GM12878 (cell line): Measurements from ENCODE around the gene SIK3. TPM values are rescaled to one million over a fixed set of nuclear protein-coding genes. Genes with fewer than 3 reads are reported as not detected.

Source experiments
- ATAC-seq: fragments of 200-7000 bp; cut with Tn5 transposase; 3 replicates; pipeline ENCODE4 v1.9.1; 2020; ENCODE audit warnings: mild to moderate bottlenecking, moderate library complexity
- BruUV-seq: library from RNA; stranded (reverse); fragments of 400-500 nt; replicated peaks from 2 replicates; lab custom pipeline; 2021; lab: Mats Ljungman, UMichigan
- CTCF ChIA-PET: fragments of 300-600 bp; sonication (Branson Sonifier 250); formaldehyde crosslinking; extraction: SDS; loops from one replicate; lab custom pipeline; 2021; ENCODE audit warnings: inconsistent platforms; lab: Yijun Ruan, JAX
- POLR2A ChIA-PET: fragments of 350-600 bp; formaldehyde crosslinking; extraction: SDS; loops from one replicate; lab custom pipeline; 2021; ENCODE audit warnings: inconsistent platforms; lab: Charles Lee
- RAD21 ChIA-PET: fragments of 300-600 bp; sonication (Branson Sonifier 250); formaldehyde crosslinking; loops from one replicate; lab custom pipeline; 2023; ENCODE audit warnings: antibody characterized with exemption; ENCODE audit not compliant: unreplicated experiment; lab: Charles Lee
- SMC1A ChIA-PET: fragments of 300-600 bp; sonication (Branson Sonifier 250); formaldehyde crosslinking; loops from one replicate; lab custom pipeline; 2023; ENCODE audit not compliant: unreplicated experiment, uncharacterized antibody; lab: Charles Lee
- DNase-seq: peaks from one replicate; pipeline ENCODE4 v3.0.0-alpha.2; 2011; ENCODE audit warnings: low read depth, low spot score
- FAIRE-seq: peaks from 3 replicates; lab custom pipeline; 2011; peaks lifted over from hg19 to GRCh38; lab: Jason Lieb, UNC
- H2AFZ ChIP-seq: 2 replicates; pipeline ENCODE4 v1.6.0; 2011; ENCODE audit warnings: low read depth, low read length, control low read depth; ENCODE audit not compliant: control insufficient read depth
- H3K27ac ChIP-seq: 2 replicates; pipeline ENCODE4 v1.5.1; 2011; ENCODE audit warnings: control low read depth; ENCODE audit not compliant: control insufficient read depth, insufficient read depth
- H3K27me3 ChIP-seq, 2 experiments: replicated peaks in 1 of 2; 2 replicates each; pipeline versions ENCODE4 v1.6.0 to v1.6.1; 2011; ENCODE audit warnings: low read length in 1 of 2; ENCODE audit not compliant: control insufficient read depth in 2 of 2, insufficient read depth in 2 of 2
- H3K36me3 ChIP-seq, 2 experiments: 2 replicates each; pipeline ENCODE4 v1.5.1; 2011; ENCODE audit warnings: low read length in 1 of 2; ENCODE audit not compliant: control insufficient read depth in 2 of 2, insufficient read depth in 2 of 2
- H3K4me1 ChIP-seq: 2 replicates; pipeline ENCODE4 v1.6.1; 2011; ENCODE audit warnings: mild to moderate bottlenecking, low read length, moderate library complexity, mixed read lengths; ENCODE audit not compliant: control insufficient read depth, insufficient read depth
- H3K4me2 ChIP-seq: 2 replicates; pipeline ENCODE4 v1.6.0; 2011; ENCODE audit warnings: control low read depth; ENCODE audit not compliant: control insufficient read depth, insufficient read depth
- H3K4me3 ChIP-seq: fragments of 200-600 bp; sonication (generic); 2 replicates; pipeline ENCODE4 v1.5.1; 2016
- H3K79me2 ChIP-seq: 2 replicates; pipeline ENCODE4 v1.6.0; 2011; ENCODE audit warnings: low read length; ENCODE audit not compliant: control insufficient read depth, insufficient read depth
- H3K9ac ChIP-seq: 2 replicates; pipeline ENCODE4 v1.8.0; 2011; ENCODE audit warnings: low read length, control low read depth, mixed read lengths; ENCODE audit not compliant: control insufficient read depth, insufficient read depth
- H3K9me3 ChIP-seq: replicated peaks from 3 replicates; pipeline ENCODE4 v1.5.1; 2011; ENCODE audit warnings: mild to moderate bottlenecking, low read length; ENCODE audit not compliant: control insufficient read depth, insufficient read depth
- H4K20me1 ChIP-seq: 2 replicates; pipeline ENCODE4 v1.6.0; 2011; ENCODE audit not compliant: control insufficient read depth, insufficient read depth
- EGR1 ChIP-seq, 2 experiments: IDR thresholded peaks; 1 replicate in 1 of 2; 2 replicates in 1 of 2; pipeline ENCODE4 v1.6.1; 2011 to 2012; ENCODE audit warnings: low read depth in 2 of 2, low read length in 2 of 2, borderline replicate concordance in 1 of 2, mild to moderate bottlenecking in 1 of 2, moderate library complexity in 1 of 2
- FOS ChIP-seq: IDR thresholded peaks from 3 replicates; pipeline ENCODE4 v1.6.1; 2011; ENCODE audit warnings: borderline replicate concordance; ENCODE audit not compliant: insufficient read length; ENCODE audit errors: extremely low read depth
- LARP7 ChIP-seq: fragments of 450-650 bp; IDR thresholded peaks from 2 replicates; pipeline ENCODE4 v1.6.1; 2017; ENCODE audit warnings: mild to moderate bottlenecking
- MTA2 ChIP-seq: fragments of 450-650 bp; IDR thresholded peaks from 2 replicates; pipeline ENCODE4 v1.6.1; 2016; ENCODE audit warnings: low read depth, mild to moderate bottlenecking, moderate library complexity
- POLR2AphosphoS5 ChIP-seq: IDR thresholded peaks from 2 replicates; pipeline ENCODE4 v1.6.1; 2011; ENCODE audit warnings: mild to moderate bottlenecking, low read length, inconsistent platforms
- RAD21 ChIP-seq: IDR thresholded peaks from 2 replicates; pipeline ENCODE4 v1.6.1; 2011; ENCODE audit warnings: mild to moderate bottlenecking, low read depth, low read length, moderate library complexity; ENCODE audit not compliant: insufficient read depth
- SIX5 ChIP-seq: IDR thresholded peaks from 2 replicates; pipeline ENCODE4 v1.6.1; 2011; ENCODE audit warnings: mild to moderate bottlenecking, low read depth, low read length, moderate library complexity; ENCODE audit not compliant: severe bottlenecking
- USF1 ChIP-seq: IDR thresholded peaks from 2 replicates; pipeline ENCODE4 v1.6.1; 2011; ENCODE audit warnings: borderline replicate concordance, low read depth, mild to moderate bottlenecking, moderate library complexity, mixed read lengths, low read length; ENCODE audit not compliant: insufficient read depth; ENCODE audit errors: extremely low read length
- ZNF687 ChIP-seq: fragments of 450-650 bp; IDR thresholded peaks from 2 replicates; pipeline ENCODE4 v1.6.1; 2017; ENCODE audit warnings: mild to moderate bottlenecking, moderate library complexity
- WGBS: methylation state at CpG from one replicate; pipeline ENCODE4 v1.1.6; 2016; ENCODE audit warnings: low lambda C conversion rate; ENCODE audit not compliant: insufficient replicate concordance, insufficient coverage; ENCODE audit errors: missing lambda C conversion rate; 5-methylcytosine and 5-hydroxymethylcytosine counted together
- in situ Hi-C: fragments of 300-500 bp; cut with MboI; formaldehyde crosslinking; loops from 9 replicates; pipeline ENCODE4 v1.14.3; 2018; ENCODE audit warnings: mixed read lengths
- intact Hi-C: fragments of 100-400 bp; cut with micrococcal nuclease; formaldehyde crosslinking; loops from one replicate; pipeline ENCODE4 v1.14.2; 2022; ENCODE audit not compliant: unreplicated experiment
- polyA plus RNA-seq, 11 experiments: library from polyadenylated mRNA; depleted of rRNA in 4 of 11; unstranded in 6 of 11; stranded (reverse) in 5 of 11; fragments of >200 nt; fragmentation: Nextera tagmentation in 4 of 11; fragmentation: Illumina TruSeq in 1 of 11; extraction: Ambion mirVana in 4 of 11; extraction: Trizol in 1 of 11; gene quantifications; 1 replicate in 1 of 11; 2 replicates in 10 of 11; pipeline versions ENCODE4 v1.2.1 to v1.2.3, GENCODE V29; 2011 to 2016; ENCODE audit warnings: inconsistent platforms in 2 of 11, missing spikeins in 2 of 11, low read depth in 1 of 11
- total RNA-seq, 4 experiments: library from RNA; depleted of rRNA in 3 of 4; stranded (reverse); fragments of >200 nt in 3 of 4; fragmentation: Illumina TruSeq in 1 of 4; extraction: Trizol in 1 of 4; gene quantifications; 2 replicates each; pipeline versions ENCODE4 v1.2.1 to v1.2.3, GENCODE V29; 2013 to 2021
- TF ChIP-seq, protein P1 (sequence below): fragments of 450-650 bp; conservative IDR thresholded peaks from 2 replicates; pipeline ENCODE4 v1.6.1; 2017; ENCODE audit warnings: mild to moderate bottlenecking, moderate library complexity
- TF ChIP-seq, protein P2 (sequence below): IDR thresholded peaks from 2 replicates; pipeline ENCODE4 v1.6.1; 2011; ENCODE audit warnings: borderline replicate concordance, low read depth, mild to moderate bottlenecking, moderate library complexity, low read length; ENCODE audit not compliant: insufficient read depth, poor library complexity, severe bottlenecking

SIK3 gene
- total and polyA plus RNA-seq, 10 of the 15 experiments (the other 5 are each of a cell fraction or from before 2014, with no cell fraction given), result 2.5 to 31.9 (median 11.1) TPM

GRCh38 chr11:117144477-117145392, 46.5 kb upstream of the SIK3 start:
- BruUV-seq, result no TSS peak
- POLR2A ChIA-PET, result interaction anchor here (1.0 to 3.6 kb wide), 4 partner anchors 12 to 34 kb away, joined by 3 to 42 read pairs (median 10); partner anchors contain the start of gene SIDT2
- peak overlapping the region; percentile 95 for H3K9ac ChIP-seq
- H3K27ac ChIP-seq, result peak overlapping the region; percentile 80
- RAD21 ChIA-PET, result interaction anchor here (0.6 to 4.6 kb wide), 11 partner anchors 12 to 371 kb away, joined by 3 to 65 read pairs (median 3); partner anchors contain the start of gene SIDT2
- DNase-seq, result no peak
- in situ Hi-C loops (no loop called here), intact Hi-C loops (loop anchor here (1.0 kb wide), 1 partner anchor 34 kb away; the partner anchor contains the start of gene SIDT2)
- peak; percentile 82 for ATAC-seq
- peak overlapping the region; percentile 64 for H3K4me2 ChIP-seq
- H3K4me3 ChIP-seq, result peak overlapping the region; percentile 92
- CTCF ChIA-PET, result interaction anchor here (0.7 to 6.6 kb wide), 13 partner anchors 9 to 412 kb away, joined by 3 to 93 read pairs (median 4); partner anchors contain the start of genes PCSK7 and SIDT2
- no peaks in the 10 kb centered on the region for H3K9me3 ChIP-seq
- H3K27me3 ChIP-seq, result no peaks in the 10 kb centered on the region
- SMC1A ChIA-PET, result interaction anchor here (0.8 to 6.2 kb wide), 12 partner anchors 10 to 412 kb away, joined by 3 to 67 read pairs (median 4); partner anchors contain the start of genes PCSK7 and SIDT2
- H2AFZ ChIP-seq, result peak overlapping the region; percentile 89
- H4K20me1 ChIP-seq, result peaks cover 6% of the 10 kb centered on the region; the same call in 1 of the 2 replicates
- WGBS, result 1% methylated on average over 38 of the region's 62 CpGs
- H3K79me2 ChIP-seq, result peaks cover 51% of the 10 kb centered on the region
- H3K4me1 ChIP-seq, result peaks cover 7% of the 10 kb centered on the region
- FAIRE-seq, result no peak
- peaks cover 1 to 3% of the 10 kb centered on the region in 2 experiments; a peak in 3 of 4 replicates for H3K36me3 ChIP-seq
- TF ChIP-seq RAD21 (no peak), MTA2 (0 out of 2 replicates have a peak, but pooled peaks have one; percentile 11), ZNF687 (no peak), FOS (no peak), EGR1 (IDR thresholded peaks at IDR 0.05; ENCODE audit: borderline replicate concordance in 1 of 2, low read depth in 2 of 2, low read length in 2 of 2) (no peak), LARP7 (peak; percentile 40), POLR2AphosphoS5 (peak; percentile 43; the same call in 1 of the 2 replicates), USF1 (no peak), SIX5 (no peak)
- TF ChIP-seq, protein P1, sequence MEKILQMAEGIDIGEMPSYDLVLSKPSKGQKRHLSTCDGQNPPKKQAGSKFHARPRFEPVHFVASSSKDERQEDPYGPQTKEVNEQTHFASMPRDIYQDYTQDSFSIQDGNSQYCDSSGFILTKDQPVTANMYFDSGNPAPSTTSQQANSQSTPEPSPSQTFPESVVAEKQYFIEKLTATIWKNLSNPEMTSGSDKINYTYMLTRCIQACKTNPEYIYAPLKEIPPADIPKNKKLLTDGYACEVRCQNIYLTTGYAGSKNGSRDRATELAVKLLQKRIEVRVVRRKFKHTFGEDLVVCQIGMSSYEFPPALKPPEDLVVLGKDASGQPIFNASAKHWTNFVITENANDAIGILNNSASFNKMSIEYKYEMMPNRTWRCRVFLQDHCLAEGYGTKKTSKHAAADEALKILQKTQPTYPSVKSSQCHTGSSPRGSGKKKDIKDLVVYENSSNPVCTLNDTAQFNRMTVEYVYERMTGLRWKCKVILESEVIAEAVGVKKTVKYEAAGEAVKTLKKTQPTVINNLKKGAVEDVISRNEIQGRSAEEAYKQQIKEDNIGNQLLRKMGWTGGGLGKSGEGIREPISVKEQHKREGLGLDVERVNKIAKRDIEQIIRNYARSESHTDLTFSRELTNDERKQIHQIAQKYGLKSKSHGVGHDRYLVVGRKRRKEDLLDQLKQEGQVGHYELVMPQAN, result peak; percentile 35; the same call in 1 of the 2 replicates
- TF ChIP-seq, protein P2, sequence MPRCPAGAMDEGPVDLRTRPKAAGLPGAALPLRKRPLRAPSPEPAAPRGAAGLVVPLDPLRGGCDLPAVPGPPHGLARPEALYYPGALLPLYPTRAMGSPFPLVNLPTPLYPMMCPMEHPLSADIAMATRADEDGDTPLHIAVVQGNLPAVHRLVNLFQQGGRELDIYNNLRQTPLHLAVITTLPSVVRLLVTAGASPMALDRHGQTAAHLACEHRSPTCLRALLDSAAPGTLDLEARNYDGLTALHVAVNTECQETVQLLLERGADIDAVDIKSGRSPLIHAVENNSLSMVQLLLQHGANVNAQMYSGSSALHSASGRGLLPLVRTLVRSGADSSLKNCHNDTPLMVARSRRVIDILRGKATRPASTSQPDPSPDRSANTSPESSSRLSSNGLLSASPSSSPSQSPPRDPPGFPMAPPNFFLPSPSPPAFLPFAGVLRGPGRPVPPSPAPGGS, result no peak
